Mesenchymal stem cell (in vitro differentiated cells and primary cell): Measurements from ENCODE around the gene LKAAEAR1.

Source experiments
- DNase-seq: peaks from one replicate; pipeline ENCODE4 v3.0.0-alpha.2; 2013
- H2AFZ ChIP-seq: one replicate; pipeline ENCODE4 v1.6.1; 2013; ENCODE audit warnings: low read depth, mild to moderate bottlenecking, control low read depth, inconsistent platforms, low read length, moderate library complexity
- H2AK5ac ChIP-seq: 2 replicates; pipeline ENCODE4 v1.6.1; 2013; ENCODE audit warnings: low read length, moderate library complexity, mild to moderate bottlenecking, inconsistent platforms; ENCODE audit not compliant: severe bottlenecking
- H2BK120ac ChIP-seq: one replicate; pipeline ENCODE4 v1.6.1; 2013; ENCODE audit warnings: low read depth, mild to moderate bottlenecking, inconsistent platforms, low read length, moderate library complexity
- H2BK12ac ChIP-seq, 2 experiments: one replicate each; pipeline ENCODE4 v1.6.1; 2013; ENCODE audit warnings: inconsistent platforms in 2 of 2, low read length in 2 of 2, mild to moderate bottlenecking in 2 of 2, moderate library complexity in 2 of 2, control low read depth in 1 of 2
- H2BK15ac ChIP-seq: one replicate; pipeline ENCODE4 v1.6.1; 2013; ENCODE audit warnings: mild to moderate bottlenecking, low read depth, inconsistent platforms; ENCODE audit not compliant: poor library complexity, severe bottlenecking
- H2BK5ac ChIP-seq: 2 replicates; pipeline ENCODE4 v1.6.1; 2013; ENCODE audit warnings: low read depth, mild to moderate bottlenecking, low read length, control low read depth, inconsistent platforms; ENCODE audit not compliant: poor library complexity, severe bottlenecking
- H3K14ac ChIP-seq, 2 experiments: one replicate each; pipeline ENCODE4 v1.6.1; 2013; ENCODE audit warnings: inconsistent platforms in 2 of 2, low read length in 2 of 2, control low read depth in 1 of 2, mild to moderate bottlenecking in 1 of 2, moderate library complexity in 1 of 2
- H3K18ac ChIP-seq, 2 experiments: one replicate each; pipeline ENCODE4 v1.6.1; 2013; ENCODE audit warnings: inconsistent platforms in 2 of 2, low read length in 2 of 2, control low read depth in 1 of 2, low read depth in 1 of 2, mild to moderate bottlenecking in 1 of 2
- H3K23ac ChIP-seq, 2 experiments: one replicate each; pipeline ENCODE4 v1.6.1; 2013; ENCODE audit warnings: inconsistent platforms in 2 of 2, low read length in 2 of 2, mild to moderate bottlenecking in 2 of 2, moderate library complexity in 2 of 2, control low read depth in 1 of 2
- H3K27ac ChIP-seq: 2 replicates; pipeline ENCODE4 v1.5.1; 2013; ENCODE audit warnings: mild to moderate bottlenecking, moderate library complexity, low read length, control low read depth, inconsistent platforms; ENCODE audit not compliant: poor library complexity, severe bottlenecking
- H3K27me3 ChIP-seq, 2 experiments: 2 replicates each; pipeline versions ENCODE4 v1.6.1 to v1.7.0; 2013; ENCODE audit warnings: low read length in 2 of 2, mild to moderate bottlenecking in 2 of 2, moderate library complexity in 2 of 2, control low read depth in 1 of 2, inconsistent platforms in 1 of 2; ENCODE audit not compliant: control insufficient read depth in 1 of 2, insufficient read depth in 1 of 2
- H3K36me3 ChIP-seq, 2 experiments: 2 replicates each; pipeline versions ENCODE4 v1.6.1 to v1.7.0; 2013; ENCODE audit warnings: low read length in 2 of 2, control low read depth in 1 of 2, inconsistent platforms in 1 of 2, low read depth in 1 of 2, mild to moderate bottlenecking in 1 of 2; ENCODE audit not compliant: insufficient read depth in 2 of 2, control insufficient read depth in 1 of 2
- H3K4ac ChIP-seq, 2 experiments: one replicate each; pipeline ENCODE4 v1.6.1; 2013; ENCODE audit warnings: inconsistent platforms in 2 of 2, low read length in 2 of 2, mild to moderate bottlenecking in 2 of 2, moderate library complexity in 2 of 2, control low read depth in 1 of 2, low read depth in 1 of 2
- H3K4me1 ChIP-seq: 2 replicates; pipeline ENCODE4 v1.6.1; 2013; ENCODE audit warnings: low read depth, low read length, control low read depth; ENCODE audit not compliant: control insufficient read depth, insufficient read depth
- H3K4me2 ChIP-seq: 2 replicates; pipeline ENCODE4 v1.6.1; 2013; ENCODE audit warnings: low read length, mild to moderate bottlenecking, inconsistent platforms; ENCODE audit not compliant: poor library complexity, severe bottlenecking
- H3K4me3 ChIP-seq, 2 experiments: 2 replicates each; pipeline versions ENCODE4 v1.5.1 to v1.7.0; 2013; ENCODE audit warnings: low read length in 2 of 2, mild to moderate bottlenecking in 2 of 2, control low read depth in 1 of 2, low read depth in 1 of 2; ENCODE audit not compliant: insufficient read depth in 1 of 2
- H3K79me1 ChIP-seq: replicated peaks from 2 replicates; pipeline ENCODE4 v1.6.1; 2013; ENCODE audit warnings: mild to moderate bottlenecking, control low read depth, low read length, inconsistent platforms; ENCODE audit not compliant: poor library complexity, severe bottlenecking
- H3K9ac ChIP-seq: 2 replicates; pipeline ENCODE4 v1.7.0; 2013; ENCODE audit warnings: mild to moderate bottlenecking, low read length, moderate library complexity
- H3K9me3 ChIP-seq: 2 replicates; pipeline ENCODE4 v1.7.0; 2013; ENCODE audit warnings: mild to moderate bottlenecking, low read length; ENCODE audit not compliant: control insufficient read depth
- H4K8ac ChIP-seq: one replicate; pipeline ENCODE4 v1.6.1; 2013; ENCODE audit warnings: inconsistent platforms, mild to moderate bottlenecking, low read length, moderate library complexity
- H4K91ac ChIP-seq: one replicate; pipeline ENCODE4 v1.6.1; 2013; ENCODE audit warnings: mild to moderate bottlenecking, low read length, inconsistent platforms
- WGBS: methylation state at CpG from one replicate; pipeline ENCODE4 v1.1.7; 2013; ENCODE audit warnings: mixed read lengths; 5-methylcytosine and 5-hydroxymethylcytosine counted together

The LKAAEAR1 gene

DNA sequence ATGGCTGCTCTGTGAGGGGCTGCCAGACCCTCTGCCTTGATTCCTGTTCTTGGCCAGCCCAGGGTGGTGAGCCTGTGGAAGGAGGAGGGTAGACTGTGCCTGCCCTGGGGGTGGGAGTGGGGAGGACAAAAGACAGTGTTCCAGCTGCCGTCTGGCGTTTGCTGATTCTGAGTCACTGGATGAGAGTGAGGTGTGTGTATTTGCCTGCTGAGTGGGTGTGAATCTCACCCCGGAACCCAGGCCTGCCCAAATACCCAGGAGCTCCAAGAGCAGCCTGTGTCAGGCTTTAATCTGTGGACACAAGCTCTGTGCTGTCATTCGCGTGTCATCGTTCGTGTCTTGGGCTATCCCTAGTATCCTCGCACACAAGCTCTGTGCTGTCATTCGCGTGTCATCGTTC, 2.6 kb upstream of the LKAAEAR1 start:
- Histone ChIP-seq H3K4me3 (no peak overlapping the region), H3K79me1 (no peaks in the 10 kb centered on the region), H2AFZ (no peak overlapping the region), H3K27ac (no peak overlapping the region), H2BK120ac (no peak overlapping the region), H2BK15ac (no peak overlapping the region), H3K4me2 (no peak overlapping the region), H3K14ac (no peak overlapping the region), H3K9ac (no peak overlapping the region), H4K91ac (no peak overlapping the region), H4K8ac (no peak overlapping the region), H3K9me3 (no peaks in the 10 kb centered on the region), H2AK5ac (no peak overlapping the region), H3K23ac (no peak overlapping the region), H3K27me3 (peaks cover 57 to 76% of the 10 kb centered on the region in 2 experiments), H3K4me1 (peaks cover 29% of the 10 kb centered on the region), H3K36me3 (no peaks in the 10 kb centered on the region), H2BK12ac (no peak overlapping the region), H2BK5ac (no peak overlapping the region), H3K4ac (no peak overlapping the region), H3K18ac (no peak overlapping the region)
- WGBS = 81% methylated on average over 3 of the region's 11 CpGs
- no peak for DNase-seq

DNA sequence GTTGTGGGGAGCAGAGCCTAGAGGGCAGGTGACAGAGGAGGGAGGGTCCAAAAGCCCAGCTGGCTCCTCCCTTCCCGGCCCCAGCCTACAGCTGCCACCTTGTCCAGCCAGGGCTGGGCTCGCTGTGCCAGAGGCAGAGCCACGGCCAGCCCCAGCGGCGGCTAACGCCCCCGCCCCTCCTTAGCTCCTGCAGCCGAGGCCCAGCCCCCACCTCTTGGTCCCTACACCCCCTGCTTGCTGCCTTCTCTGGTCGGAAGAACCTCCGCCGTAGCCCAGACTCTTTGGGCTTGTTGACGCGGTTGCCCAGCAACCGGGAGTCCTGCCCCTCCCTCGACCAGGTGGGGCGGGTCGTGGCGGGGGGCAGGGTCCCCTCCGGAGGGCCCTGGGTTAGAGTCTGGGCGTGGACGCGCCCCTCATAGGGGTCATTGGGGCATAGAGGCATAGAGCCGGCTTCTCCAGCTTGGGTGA, 521 bp upstream of the LKAAEAR1 start:
- Histone ChIP-seq H3K4me1 (peaks cover 31% of the 10 kb centered on the region), H4K8ac (no peak overlapping the region), H3K9me3 (no peaks in the 10 kb centered on the region), H3K27ac (no peak overlapping the region), H4K91ac (no peak overlapping the region), H3K4me3 (no peak overlapping the region), H2BK12ac (peak overlapping the region in 1 of 2 experiments; percentile 6), H3K4ac (no peak overlapping the region), H2BK120ac (no peak overlapping the region), H3K14ac (no peak overlapping the region), H2AK5ac (no peak overlapping the region), H3K79me1 (no peaks in the 10 kb centered on the region), H3K18ac (no peak overlapping the region), H2AFZ (no peak overlapping the region), H2BK15ac (no peak overlapping the region), H3K9ac (no peak overlapping the region), H3K4me2 (no peak overlapping the region), H3K27me3 (peaks cover 51 to 69% of the 10 kb centered on the region in 2 experiments), H3K36me3 (no peaks in the 10 kb centered on the region), H2BK5ac (no peak overlapping the region), H3K23ac (no peak overlapping the region)
- 11% methylated on average over 21 of the region's 23 CpGs for WGBS
- no peak for DNase-seq

DNA sequence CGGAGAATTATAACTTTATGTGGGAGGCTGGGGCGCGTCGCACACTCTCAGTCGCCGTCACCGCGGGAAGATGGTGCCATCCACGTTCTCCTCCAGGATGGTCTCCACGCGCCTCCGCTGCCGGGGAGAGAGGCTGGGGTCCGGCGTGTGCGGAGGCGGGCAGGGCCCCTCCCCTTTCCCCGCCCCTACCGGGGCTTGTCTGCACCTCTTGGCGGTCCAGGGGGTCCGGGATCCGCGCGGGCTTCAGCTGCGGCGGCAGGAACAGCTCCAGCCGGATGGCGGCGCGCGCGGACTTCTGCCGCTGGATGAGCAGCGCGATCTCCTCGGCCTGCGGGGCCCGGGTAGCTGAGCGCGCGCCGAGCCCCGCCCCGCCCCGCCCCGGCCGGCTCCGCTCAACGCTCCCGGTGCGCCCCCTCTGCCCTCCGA, 807 bp downstream of the LKAAEAR1 start:
- Histone ChIP-seq H3K36me3 (no peaks in the 10 kb centered on the region), H2AK5ac (no peak overlapping the region), H3K18ac (peak overlapping the region; percentile 55 to 71), H4K8ac (no peak overlapping the region), H2BK12ac (no peak overlapping the region), H3K4ac (no peak overlapping the region), H2BK120ac (no peak overlapping the region), H3K79me1 (peaks cover 6% of the 10 kb centered on the region), H3K27me3 (peaks cover 37 to 55% of the 10 kb centered on the region in 2 experiments), H3K27ac (no peak overlapping the region), H3K4me1 (peaks cover 39% of the 10 kb centered on the region), H3K14ac (no peak overlapping the region), H4K91ac (no peak overlapping the region), H3K9ac (no peak overlapping the region), H3K23ac (no peak overlapping the region), H2BK15ac (no peak overlapping the region), H2BK5ac (peak overlapping the region; percentile 46), H2AFZ (peak overlapping the region; percentile 54), H3K9me3 (no peaks in the 10 kb centered on the region), H3K4me3 (peak overlapping the region; percentile 61 to 72), H3K4me2 (peak overlapping the region; percentile 91)
- DNase-seq = peak; percentile 80
- 5% methylated on average over 31 of the region's 52 CpGs for WGBS

DNA sequence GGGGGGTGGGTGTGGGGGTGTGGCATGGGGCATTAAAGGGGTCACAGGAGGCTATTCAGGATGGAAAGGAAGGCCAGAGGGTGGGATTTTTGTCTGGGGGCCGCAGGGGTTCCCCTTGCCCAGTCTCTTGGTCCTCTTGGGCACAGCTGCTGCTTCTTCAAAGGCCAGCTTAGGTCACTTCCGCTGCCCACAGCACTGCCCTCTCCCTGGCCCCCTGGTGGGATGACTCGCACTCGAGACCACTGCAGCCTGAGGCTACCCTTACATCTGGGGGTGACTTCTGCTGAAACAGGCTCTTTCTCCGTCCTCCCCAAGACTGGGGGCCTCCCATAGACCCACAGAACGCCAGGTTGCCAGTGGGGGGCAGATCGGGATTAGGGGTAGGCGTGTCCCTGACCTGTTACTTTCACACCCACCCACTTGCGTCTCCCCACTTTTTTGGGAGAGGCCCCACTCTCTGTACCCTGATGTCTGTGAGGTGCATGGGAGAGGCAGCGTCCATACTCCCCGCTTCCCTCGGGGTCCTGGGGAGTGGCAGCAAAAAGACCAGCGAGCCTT, 1.3 kb downstream of the LKAAEAR1 start:
- no peaks in the 10 kb centered on the region for H3K9me3 ChIP-seq
- DNase-seq = no peak
- H3K4me3 ChIP-seq = peak overlapping the region in 1 of 2 experiments; percentile 44
- no peak overlapping the region for H4K91ac ChIP-seq
- no peak overlapping the region for H2BK15ac ChIP-seq
- peak overlapping the region; percentile 91 for H3K4me2 ChIP-seq
- H3K36me3 ChIP-seq = no peaks in the 10 kb centered on the region
- no peak overlapping the region for H2BK12ac ChIP-seq
- H3K9ac ChIP-seq = no peak overlapping the region
- H4K8ac ChIP-seq = peak overlapping the region; percentile 47
- H2BK120ac ChIP-seq = no peak overlapping the region
- no peak overlapping the region for H2AFZ ChIP-seq
- H2BK5ac ChIP-seq = peak overlapping the region; percentile 46
- H2AK5ac ChIP-seq = no peak overlapping the region
- H3K4ac ChIP-seq = no peak overlapping the region
- H3K14ac ChIP-seq = no peak overlapping the region
- H3K27ac ChIP-seq = no peak overlapping the region
- no peak overlapping the region for H3K23ac ChIP-seq
- peaks cover 44% of the 10 kb centered on the region for H3K4me1 ChIP-seq
- WGBS = 22% methylated on average over 13 of the region's 13 CpGs
- no peak overlapping the region for H3K18ac ChIP-seq
- H3K79me1 ChIP-seq = peaks cover 11% of the 10 kb centered on the region
- H3K27me3 ChIP-seq = peaks cover 33 to 51% of the 10 kb centered on the region in 2 experiments
